CD4-positive, alpha-beta memory T cell (primary cell): ENCODE results near the gene PET100. TPM values are rescaled to one million over a fixed set of nuclear protein-coding genes. Genes with fewer than 3 reads are reported as not detected.
A peak's percentile ranks its signal among the peaks of the same experiment; 100 is the strongest.

Source experiments
- CTCF ChIA-PET: fragments of 350-600 bp; sonication (Branson Sonifier 250); formaldehyde crosslinking; loops from one replicate; lab custom pipeline; 2021; ENCODE audit warnings: inconsistent platforms; ENCODE audit not compliant: partially characterized antibody; lab: Charles Lee
- POLR2A ChIA-PET: fragments of 350-600 bp; sonication (Branson Sonifier 250); formaldehyde crosslinking; loops from one replicate; lab custom pipeline; 2021; ENCODE audit not compliant: partially characterized antibody; lab: Charles Lee
- DNase-seq, 5 donors: peaks; one replicate each; pipeline versions ENCODE4 v3.0.0 to v3.0.0-alpha.2; 2020 to 2022; ENCODE audit warnings: mixed read lengths in 1 of 5
- H3K27ac ChIP-seq: one replicate; pipeline ENCODE4 v1.7.0; 2013; ENCODE audit warnings: low read depth, low read length
- H3K27me3 ChIP-seq: 2 replicates; pipeline ENCODE4 v1.7.0; 2013; ENCODE audit warnings: mild to moderate bottlenecking, low read length, moderate library complexity; ENCODE audit not compliant: insufficient read depth
- H3K36me3 ChIP-seq: 2 replicates; pipeline ENCODE4 v1.7.0; 2013; ENCODE audit warnings: mild to moderate bottlenecking, low read length, moderate library complexity; ENCODE audit not compliant: insufficient read depth
- H3K4me1 ChIP-seq: 2 replicates; pipeline ENCODE4 v1.7.0; 2013; ENCODE audit warnings: mild to moderate bottlenecking, low read length, moderate library complexity; ENCODE audit not compliant: insufficient read depth
- H3K4me3 ChIP-seq, 2 donors: one replicate each; pipeline ENCODE4 v1.7.0; 2013; ENCODE audit warnings: low read length in 2 of 2, mild to moderate bottlenecking in 1 of 2
- H3K9me3 ChIP-seq, 2 donors: one replicate each; pipeline ENCODE4 v1.7.0; 2013; ENCODE audit warnings: low read length in 2 of 2, control low read depth in 1 of 2; ENCODE audit not compliant: control insufficient read depth in 1 of 2
- H3K27ac Mint-ChIP-seq, 7 donors: one replicate each; pipeline ENCODE4 v1.8.0; 2020 to 2021; ENCODE audit warnings: mixed read lengths in 7 of 7, mild to moderate bottlenecking in 6 of 7, inconsistent platforms in 3 of 7, moderate library complexity in 3 of 7
- H3K27me3 Mint-ChIP-seq, 2 donors: one replicate each; pipeline ENCODE4 v1.8.0; 2020 to 2021; ENCODE audit warnings: mixed read lengths in 2 of 2
- H3K36me3 Mint-ChIP-seq, 2 donors: one replicate each; pipeline ENCODE4 v1.8.0; 2020 to 2021; ENCODE audit warnings: mixed read lengths in 2 of 2, inconsistent platforms in 1 of 2, mild to moderate bottlenecking in 1 of 2
- H3K4me1 Mint-ChIP-seq, 4 donors: one replicate each; pipeline ENCODE4 v1.8.0; 2020 to 2021; ENCODE audit warnings: mixed read lengths in 4 of 4, mild to moderate bottlenecking in 1 of 4
- H3K4me3 Mint-ChIP-seq, 8 donors: one replicate each; pipeline ENCODE4 v1.8.0; 2020 to 2021; ENCODE audit warnings: mixed read lengths in 8 of 8, mild to moderate bottlenecking in 7 of 8, moderate library complexity in 6 of 8, inconsistent platforms in 3 of 8
- H3K9me3 Mint-ChIP-seq, 8 donors: one replicate each; pipeline ENCODE4 v1.8.0; 2020 to 2021; ENCODE audit warnings: mixed read lengths in 8 of 8, mild to moderate bottlenecking in 5 of 8, inconsistent platforms in 3 of 8, moderate library complexity in 1 of 8
- intact Hi-C: fragments of 100-400 bp; cut with micrococcal nuclease; formaldehyde crosslinking; loops from one replicate; pipeline ENCODE4 v1.15.1; 2023
- microRNA-seq: library from miRNA; unstranded; fragments of <30 nt; microRNA quantifications from one replicate; pipeline ENCODE4 v1.2.0, GENCODE V29; 2021; ENCODE audit warnings: borderline replicate concordance, borderline number of aligned reads, borderline microRNAs expressed, mixed read lengths
- polyA plus RNA-seq, 2 donors: library from polyadenylated mRNA; unstranded; fragments of 300-500 nt; fragmentation: Illumina TruSeq; gene quantifications; one replicate each; pipeline ENCODE4 v1.2.3, GENCODE V29; 2021
- total RNA-seq, 2 experiments: library from RNA; stranded (reverse); gene quantifications; one replicate each; pipeline ENCODE4 v1.2.3, GENCODE V29; 2021

PET100 gene
- total and polyA plus RNA-seq, 4 experiments from 2014 or later, result 120 to 279 (median 135) TPM

DNA sequence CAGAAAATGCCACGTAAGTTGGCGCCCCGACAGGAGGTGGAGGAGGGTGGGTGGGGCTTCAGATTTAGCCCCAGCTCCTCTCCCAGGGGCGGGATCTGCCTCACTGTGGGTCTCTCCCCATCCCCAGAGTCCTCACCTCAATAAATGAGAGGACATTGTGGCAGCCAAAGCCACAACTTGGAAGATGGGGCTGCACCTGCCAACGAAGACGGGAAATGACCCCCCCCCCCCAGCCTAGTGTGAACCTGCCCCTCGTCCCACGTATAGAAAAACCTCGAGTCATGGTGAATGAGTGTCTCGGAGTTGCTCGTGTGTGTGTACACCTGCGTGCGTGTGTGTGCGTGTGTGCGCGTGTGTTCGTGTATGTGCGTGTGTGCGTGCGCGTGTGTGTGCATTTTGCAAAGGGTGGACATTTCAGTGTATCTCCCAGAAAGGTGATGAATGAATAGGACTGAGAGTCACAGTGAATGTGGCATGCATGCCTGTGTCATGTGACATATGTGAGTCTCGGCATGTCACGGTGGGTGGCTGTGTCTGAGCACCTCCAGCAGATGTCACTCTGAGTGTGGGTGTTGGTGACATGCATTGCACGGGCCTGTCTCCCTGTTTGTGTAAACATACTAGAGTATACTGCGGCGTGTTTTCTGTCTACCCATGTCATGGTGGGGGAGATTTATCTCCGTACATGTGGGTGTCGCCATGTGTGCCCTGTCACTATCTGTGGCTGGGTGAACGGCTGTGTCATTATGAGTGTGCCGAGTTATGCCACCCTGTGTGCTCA, 49.6 kb downstream of the PET100 start:
- peaks cover 14 to 26% of the 10 kb centered on the region in 2 donors for H3K27me3 Mint-ChIP-seq
- peaks cover 46% of the 10 kb centered on the region for H3K4me1 ChIP-seq

DNA sequence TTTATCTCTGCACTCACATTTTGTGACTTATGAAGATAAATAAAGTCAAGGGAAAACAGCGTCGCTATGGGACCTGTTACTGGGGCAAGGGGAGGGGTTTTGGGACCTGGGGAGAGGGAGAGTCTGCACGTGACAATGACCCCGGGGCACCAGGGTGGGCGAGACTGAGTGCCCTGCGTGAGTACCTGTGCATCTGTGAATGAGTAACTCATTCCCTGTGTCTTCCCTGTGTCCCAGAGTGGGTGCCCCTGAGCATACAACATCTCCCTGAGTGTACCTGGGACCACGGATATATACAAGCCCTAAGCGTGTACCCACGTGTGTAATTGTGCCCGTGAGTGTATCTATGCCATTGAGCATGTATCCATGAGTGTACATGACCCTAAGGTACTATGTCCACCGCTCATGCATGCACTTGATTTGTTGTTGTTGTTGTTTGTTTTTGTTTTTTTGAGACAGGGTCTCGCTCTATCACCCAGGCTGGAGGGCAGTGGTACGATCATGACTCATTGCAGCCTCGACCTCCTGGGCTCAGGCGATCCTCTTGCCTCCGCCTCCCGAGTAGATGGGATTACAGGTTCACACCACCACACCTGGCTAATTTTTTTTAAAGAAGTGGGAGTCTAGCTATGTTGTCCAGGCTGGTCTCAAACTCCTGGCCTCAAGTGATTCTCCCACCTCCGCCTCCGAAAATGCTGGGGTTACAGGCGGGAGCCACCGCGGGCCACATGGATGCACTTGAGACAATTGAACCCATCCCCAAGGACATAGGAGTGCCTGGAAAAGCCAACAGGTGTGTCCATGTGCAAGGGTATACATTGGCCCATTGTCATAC, 50.4 kb downstream of the PET100 start:
- Mint-ChIP-seq H3K27ac (peak overlapping the region; percentile 21 to 90 (median 84)), H3K4me3 (peak overlapping the region; percentile 65 to 93 (median 80)), H3K36me3 (peaks cover 5 to 16% of the 10 kb centered on the region in 2 donors), H3K9me3 (peaks cover 0 to 2% (median 0%) of the 10 kb centered on the region in 8 donors), H3K27me3 (peaks cover 12 to 22% of the 10 kb centered on the region in 2 donors), H3K4me1 (peaks cover 21 to 56% (median 37%) of the 10 kb centered on the region in 4 donors)
- POLR2A ChIA-PET, result interaction anchor here (1.0 to 2.2 kb wide), 15 partner anchors 9 to 224 kb away, joined by 3 to 29 read pairs (median 5); partner anchors contain the start of genes MAP2K7, PET100, RETN and XAB2
- H3K27ac ChIP-seq, result peak overlapping the region; percentile 82
- intact Hi-C loops, result loop anchor here (1.0 to 2.0 kb wide), 6 partner anchors 25 to 578 kb away; partner anchors contain the start of genes PET100, STXBP2 and XAB2
- peaks cover 6% of the 10 kb centered on the region for H3K36me3 ChIP-seq
- peak overlapping the region in 1 of 2 donors; percentile 88 for H3K4me3 ChIP-seq
- H3K4me1 ChIP-seq, result peaks cover 42% of the 10 kb centered on the region
- DNase-seq, result no peak
- H3K27me3 ChIP-seq, result peaks cover 6% of the 10 kb centered on the region
- H3K9me3 ChIP-seq, result no peaks in the 10 kb centered on the region
- CTCF ChIA-PET, result interaction anchor here (0.8 to 3.0 kb wide), 22 partner anchors 11 to 578 kb away, joined by 3 to 67 read pairs (median 8); partner anchors contain the start of genes RETN and STXBP2

More for the DNA sequence above, 49.6 kb downstream of the PET100 start:
- Mint-ChIP-seq H3K4me3 (peak overlapping the region; percentile 62 to 93 (median 80)), H3K36me3 (peaks cover 5 to 16% of the 10 kb centered on the region in 2 donors), H3K27ac (peak overlapping the region; percentile 48 to 90 (median 81)), H3K9me3 (peaks cover 0 to 2% (median 0%) of the 10 kb centered on the region in 8 donors), H3K4me1 (peaks cover 23 to 60% (median 39%) of the 10 kb centered on the region in 4 donors)
- intact Hi-C loops, result loop anchor here (1.0 kb wide), 2 partner anchors 27 to 120 kb away; no protein-coding TSS in a partner anchor
- Histone ChIP-seq H3K4me3 (no peak overlapping the region), H3K27ac (no peak overlapping the region), H3K27me3 (peaks cover 6% of the 10 kb centered on the region), H3K9me3 (no peaks in the 10 kb centered on the region), H3K36me3 (peaks cover 6% of the 10 kb centered on the region)
- peak; percentile 68 to 88 (median 76) for DNase-seq
- POLR2A ChIA-PET, result no interaction called here
- CTCF ChIA-PET, result interaction anchor here (0.8 to 2.6 kb wide), 4 partner anchors 27 to 122 kb away, joined by 4 to 19 read pairs (median 6); no protein-coding TSS in a partner anchor

DNA sequence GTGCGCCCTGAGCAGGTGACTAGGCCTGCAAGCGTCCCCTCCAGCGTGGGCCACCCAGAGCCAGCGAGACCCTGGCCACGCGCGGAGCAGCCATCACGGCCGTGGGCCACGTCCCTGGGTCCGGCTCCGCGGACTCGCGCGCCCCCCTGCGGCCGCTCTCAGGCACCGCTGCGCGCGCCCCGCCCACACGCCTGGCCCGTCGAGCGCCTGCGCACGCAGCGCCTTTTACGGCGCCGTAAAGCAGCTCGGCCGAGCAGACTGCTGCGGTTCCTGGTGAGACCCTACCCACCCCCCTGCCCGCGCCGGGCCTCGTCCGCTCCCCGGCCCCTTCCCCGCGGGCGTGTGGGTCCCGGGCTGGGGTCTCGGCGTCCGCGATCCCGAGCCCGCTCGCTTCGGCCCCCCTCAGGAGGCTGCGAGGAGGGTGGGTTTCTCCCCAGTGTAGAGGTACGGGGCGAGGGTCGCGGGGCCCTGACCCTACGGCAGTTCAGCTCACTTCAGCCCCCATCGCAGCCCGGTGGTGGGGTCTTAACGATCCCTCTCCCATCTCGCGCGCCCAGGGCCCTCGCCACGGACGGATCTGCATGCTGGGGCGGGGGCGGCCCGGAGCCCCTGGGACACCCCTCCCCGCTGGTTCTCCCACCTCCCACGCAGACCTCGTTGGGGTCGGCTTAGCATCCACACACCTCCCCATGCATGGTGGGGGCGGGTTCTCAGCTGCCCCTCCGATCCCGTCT, 51.2 kb downstream of the PET100 start, which contains the start of gene TRAPPC5:
TRAPPC5 (plus strand) TSS at position 228 of the 734 bp plus-strand sequence. CDS start 1,421 bp downstream, outside the sequence.
- ChIA-PET CTCF (interaction anchor here (0.6 to 3.0 kb wide), 33 partner anchors 9 to 578 kb away, joined by 3 to 67 read pairs (median 5); partner anchors contain the start of genes PET100, RETN, STXBP2 and XAB2), POLR2A (interaction anchor here (0.7 to 2.2 kb wide), 20 partner anchors 10 to 581 kb away, joined by 3 to 29 read pairs (median 4); partner anchors contain the start of genes MAP2K7, PET100, RETN and XAB2)
- peaks cover 11 to 21% of the 10 kb centered on the region in 2 donors for H3K27me3 Mint-ChIP-seq
- Histone ChIP-seq H3K4me3 (peak within 1 kb of the TSS; percentile 73 to 88), H3K4me1 (peaks cover 42% of the 10 kb centered on the region), H3K27me3 (peaks cover 6% of the 10 kb centered on the region), H3K27ac (peak within 1 kb of the TSS; percentile 82), H3K9me3 (no peaks in the 10 kb centered on the region), H3K36me3 (peaks cover 6% of the 10 kb centered on the region)
- peak; percentile 80 to 89 (median 86) for DNase-seq
- intact Hi-C loops, result loop anchor here (1.0 to 2.0 kb wide), 4 partner anchors 24 to 578 kb away; partner anchors contain the start of genes PET100, STXBP2 and XAB2
- H3K4me1 Mint-ChIP-seq, result peaks cover 21 to 58% (median 39%) of the 10 kb centered on the region in 4 donors
- H3K9me3 Mint-ChIP-seq, result peaks cover 0 to 2% (median 0%) of the 10 kb centered on the region in 8 donors
- H3K4me3 Mint-ChIP-seq, result peak within 1 kb of the TSS; percentile 86 to 96 (median 92)
- peak within 1 kb of the TSS; percentile 91 to 96 (median 95) for H3K27ac Mint-ChIP-seq
- H3K36me3 Mint-ChIP-seq, result peaks cover 9 to 20% of the 10 kb centered on the region in 2 donors

Small RNAs within 50 kb of the gene (microRNA-seq; reads per million reads assigned to microRNA genes)
- not detected for gene MIR6792

Other genes starting within 250 kb of the PET100 start
- under 1 TPM; 0.64 to 0.73 TPM for gene PEX11G, start 140.8 kb upstream of the PET100 start, total RNA-seq
- gene PEX11G, start 140.8 kb upstream of the PET100 start, polyA plus RNA-seq, result 1 to 10 TPM in 1 of 2 donors, under 1 TPM in 1; 0.64 to 1.7 TPM
- gene ZNF358, start 113.7 kb upstream of the PET100 start, total RNA-seq, result 1 to 10 TPM; 8.4 to 8.7 TPM
- 1 to 10 TPM in 1 of 2 donors, not detected in 1; 1.6 TPM for gene ZNF358, start 113.7 kb upstream of the PET100 start, polyA plus RNA-seq
- 10 to 100 TPM; 14.1 to 14.9 TPM for gene MCOLN1, start 107.2 kb upstream of the PET100 start, total RNA-seq
- gene MCOLN1, start 107.2 kb upstream of the PET100 start, polyA plus RNA-seq, result 1 to 10 TPM; 8.0 to 9.1 TPM
- 100 to 1,000 TPM; 168 to 169 TPM for gene PNPLA6, start 94.1 kb upstream of the PET100 start, total RNA-seq
- gene PNPLA6, start 94.1 kb upstream of the PET100 start, polyA plus RNA-seq, result 10 to 100 TPM in 1 of 2 donors, 1 to 10 TPM in 1; 4.7 to 14.1 TPM
- gene CAMSAP3, start 33.9 kb upstream of the PET100 start, total RNA-seq, result under 1 TPM; 0.15 to 0.19 TPM
- gene CAMSAP3, start 33.9 kb upstream of the PET100 start, polyA plus RNA-seq, result under 1 TPM in 1 of 2 donors, not detected in 1; 0.07 TPM
- gene XAB2, start 248 bp upstream of the PET100 start, total RNA-seq, result 10 to 100 TPM; 75.6 to 77.2 TPM
- 1 to 10 TPM; 5.4 to 9.6 TPM for gene XAB2, start 248 bp upstream of the PET100 start, polyA plus RNA-seq
- gene PCP2, start 3.9 kb downstream of the PET100 start, total RNA-seq, result 1 to 10 TPM; 5.7 to 6.4 TPM
- 1 to 10 TPM in 1 of 2 donors, under 1 TPM in 1; 0.96 to 1.2 TPM for gene PCP2, start 3.9 kb downstream of the PET100 start, polyA plus RNA-seq
- gene STXBP2, start 7.3 kb downstream of the PET100 start, total RNA-seq, result 100 to 1,000 TPM; 219 to 220 TPM
- 10 to 100 TPM; 73.1 to 88.8 TPM for gene STXBP2, start 7.3 kb downstream of the PET100 start, polyA plus RNA-seq
- gene RETN, start 39.3 kb downstream of the PET100 start, total RNA-seq, result not detected
- under 1 TPM; 0.48 to 0.94 TPM for gene RETN, start 39.3 kb downstream of the PET100 start, polyA plus RNA-seq
- not detected for gene MCEMP1, start 47.3 kb downstream of the PET100 start, total RNA-seq
- not detected for gene MCEMP1, start 47.3 kb downstream of the PET100 start, polyA plus RNA-seq
- 10 to 100 TPM; 60.7 to 62.1 TPM for gene TRAPPC5, start 51.0 kb downstream of the PET100 start, total RNA-seq
- gene TRAPPC5, start 51.0 kb downstream of the PET100 start, polyA plus RNA-seq, result 100 to 1,000 TPM; 144 to 153 TPM
- gene FCER2, start 72.3 kb downstream of the PET100 start, total RNA-seq, result not detected
- under 1 TPM in 1 of 2 donors, not detected in 1; 0.93 TPM for gene FCER2, start 72.3 kb downstream of the PET100 start, polyA plus RNA-seq
- not detected for gene CLEC4G, start 102.3 kb downstream of the PET100 start, total RNA-seq
- not detected for gene CLEC4G, start 102.3 kb downstream of the PET100 start, polyA plus RNA-seq
- under 1 TPM; 0.17 to 0.28 TPM for gene CD209, start 117.7 kb downstream of the PET100 start, total RNA-seq
- not detected for gene CD209, start 117.7 kb downstream of the PET100 start, polyA plus RNA-seq
- not detected for gene CLEC4M, start 133.4 kb downstream of the PET100 start, total RNA-seq
- gene CLEC4M, start 133.4 kb downstream of the PET100 start, polyA plus RNA-seq, result not detected
- 10 to 100 TPM; 11.9 to 14.1 TPM for gene EVI5L, start 200.4 kb downstream of the PET100 start, total RNA-seq
- gene EVI5L, start 200.4 kb downstream of the PET100 start, polyA plus RNA-seq, result 1 to 10 TPM; 1.1 to 2.8 TPM
- under 1 TPM; 0.29 to 0.36 TPM for gene PRR36, start 244.6 kb downstream of the PET100 start, total RNA-seq
- under 1 TPM in 1 of 2 donors, not detected in 1; 0.06 TPM for gene PRR36, start 244.6 kb downstream of the PET100 start, polyA plus RNA-seq